Stimulated activated CD4-positive, alpha-beta T cell treated with anti-CD3 and anti-CD28 coated beads, Interleukin-1b, Interleukin-23, amount 100 ng/mL, for 48 hours (primary cell): Measurements from ENCODE around the gene BTN3A1.
A peak's percentile ranks its signal among the peaks of the same experiment; 100 is the strongest.
"Not testable (repeated sequence)": the region's sequence is repeated elsewhere in the genome, so short reads cannot be mapped to it uniquely, and the experiment has no call there.

Experiments used
- DNase-seq: peaks from one replicate; pipeline ENCODE4 v3.0.0-alpha.2; 2020

Gene BTN3A1

GRCh38 chr6:26401987-26402658, at the start of gene BTN3A1:
Gene BTN3A1 (plus strand): TSS chr6:26402275. CDS start chr6:26405564, 3,289 bp downstream.
- peak; percentile 72 for DNase-seq

- DNase-seq: no peak
These were observed 49.8 kb upstream of the BTN3A1 start for GRCh38 chr6:26352315-26352714.

- DNase-seq: no peak
These were observed 47.9 kb upstream of the BTN3A1 start for GRCh38 chr6:26354162-26354561.

- DNase-seq: no peak
These were observed 46.7 kb upstream of the BTN3A1 start for GRCh38 chr6:26355366-26355765.

GRCh38 chr6:26357543-26357942, 44.5 kb upstream of the BTN3A1 start:
- DNase-seq: not testable (repeated sequence)

- no peak for DNase-seq
These were observed 43.5 kb upstream of the BTN3A1 start for GRCh38 chr6:26358511-26358981.

GRCh38 chr6:26359765-26360164, 42.3 kb upstream of the BTN3A1 start:
- no peak for DNase-seq

GRCh38 chr6:26360451-26361416, 41.3 kb upstream of the BTN3A1 start:
- no peak for DNase-seq

GRCh38 chr6:26361544-26361943, 40.5 kb upstream of the BTN3A1 start:
- DNase-seq: no peak

GRCh38 chr6:26362093-26362835, 39.8 kb upstream of the BTN3A1 start:
- no peak for DNase-seq

- DNase-seq: no peak
These were observed 39.2 kb upstream of the BTN3A1 start for GRCh38 chr6:26362836-26363220.

GRCh38 chr6:26363882-26364701, 38.0 kb upstream of the BTN3A1 start:
- no peak for DNase-seq

- DNase-seq: no peak
These were observed 36.5 kb upstream of the BTN3A1 start for GRCh38 chr6:26365633-26365995.

- DNase-seq: no peak
These were observed 35.6 kb upstream of the BTN3A1 start for GRCh38 chr6:26366504-26366903.

- no peak for DNase-seq
These were observed 35.0 kb upstream of the BTN3A1 start for GRCh38 chr6:26367114-26367513.

GRCh38 chr6:26371813-26372212, 30.3 kb upstream of the BTN3A1 start:
- DNase-seq: not testable (repeated sequence)

- no peak for DNase-seq
These were observed 29.5 kb upstream of the BTN3A1 start for GRCh38 chr6:26372308-26373144.

GRCh38 chr6:26375270-26375669, 26.8 kb upstream of the BTN3A1 start:
- no peak for DNase-seq

- DNase-seq: no peak
These were observed 24.4 kb upstream of the BTN3A1 start for GRCh38 chr6:26377719-26378118.

- not testable (repeated sequence) for DNase-seq
These were observed 23.9 kb upstream of the BTN3A1 start for GRCh38 chr6:26378143-26378542.

GRCh38 chr6:26379292-26379691, 22.8 kb upstream of the BTN3A1 start:
- DNase-seq: no peak
